GM21825 (cell line): ENCODE data around the gene DGKH.

Experiments used
- ATAC-seq: cut with Tn5 transposase; IDR thresholded peaks from one replicate; pipeline ENCODE4 v1.9.1; 2021; ENCODE audit warnings: mild to moderate bottlenecking, moderate library complexity; ENCODE audit not compliant: unreplicated experiment

DGKH gene

DNA sequence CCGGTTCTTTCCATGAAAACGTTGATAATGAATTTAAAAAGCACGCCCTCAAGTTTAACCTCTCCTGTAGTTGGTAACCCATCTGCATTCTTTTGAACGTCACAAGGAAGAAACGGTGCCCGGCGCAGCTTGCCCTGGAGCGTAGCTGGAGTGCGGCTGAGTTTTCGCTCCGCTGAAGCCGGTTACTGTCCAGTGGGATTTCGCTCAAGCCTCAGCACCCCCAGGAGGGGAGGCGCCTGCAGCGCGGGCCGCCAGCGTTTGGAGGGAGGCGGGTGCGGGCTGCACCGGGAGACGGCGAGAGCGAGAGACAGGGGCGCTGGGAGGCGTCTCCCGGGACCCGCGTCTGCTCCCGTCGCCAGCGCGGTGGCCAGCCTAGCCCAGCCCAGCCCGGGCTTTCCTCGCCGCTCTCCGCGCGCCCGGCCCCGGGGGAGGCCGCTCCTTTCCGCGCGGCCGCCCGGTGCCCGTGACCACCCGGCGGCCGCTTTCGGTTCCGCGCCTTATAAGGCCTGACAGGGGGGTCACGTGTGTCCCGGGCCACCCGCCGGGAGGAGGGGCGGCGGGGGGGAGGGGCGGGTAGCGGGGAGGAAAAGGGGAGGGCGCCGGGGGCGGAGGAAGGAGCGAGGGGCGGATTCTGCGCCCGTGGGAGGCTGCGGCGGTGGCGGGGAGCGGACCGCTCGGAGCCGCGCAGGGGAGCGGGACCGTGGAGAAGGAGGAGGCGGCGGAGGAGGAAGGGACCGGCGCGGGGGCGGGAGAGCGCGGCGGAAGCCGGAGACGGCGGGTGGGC lies 8.3 kb upstream of the DGKH start:
- ATAC-seq, result peak; percentile 64

GRCh38 chr13:42040730-42041010 lies 7.8 kb upstream of the DGKH start:
- no peak for ATAC-seq

DNA sequence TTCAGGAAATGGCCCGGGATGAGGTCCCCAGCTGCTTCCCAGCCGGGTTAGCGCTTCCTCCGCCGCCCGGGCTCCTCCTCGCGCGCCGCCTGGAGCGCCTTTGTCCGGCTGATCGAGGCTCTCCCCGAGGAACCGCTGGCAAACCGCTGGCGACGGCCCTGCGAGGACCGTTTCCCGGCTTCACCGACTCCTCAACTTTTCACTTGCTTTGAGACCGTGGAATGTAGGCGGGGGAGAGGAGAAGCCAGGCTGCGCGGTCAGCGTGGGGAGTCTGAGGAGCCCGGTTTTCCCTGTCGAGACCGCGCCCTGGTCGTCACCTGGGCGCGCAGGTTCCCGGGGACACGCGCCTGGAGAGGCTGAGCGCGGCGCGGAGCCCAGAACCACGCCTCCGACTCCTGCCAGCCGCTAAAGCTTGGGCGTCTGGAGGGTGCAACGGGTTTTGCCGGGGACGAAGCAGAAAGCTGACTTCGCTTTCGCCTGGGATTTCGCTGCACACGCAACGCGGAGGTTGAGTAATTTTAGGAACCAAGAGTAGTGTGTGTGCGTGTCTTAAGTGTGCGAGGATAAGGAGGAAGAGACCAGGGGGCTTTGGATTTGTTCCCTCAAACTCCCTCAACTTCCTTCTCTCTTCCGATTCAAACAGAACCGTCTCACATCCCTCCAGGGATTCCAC lies 7.3 kb upstream of the DGKH start:
- ATAC-seq, result peak; percentile 25

GRCh38 chr13:42041684-42042035 lies 6.8 kb upstream of the DGKH start:
- ATAC-seq, result no peak

DNA sequence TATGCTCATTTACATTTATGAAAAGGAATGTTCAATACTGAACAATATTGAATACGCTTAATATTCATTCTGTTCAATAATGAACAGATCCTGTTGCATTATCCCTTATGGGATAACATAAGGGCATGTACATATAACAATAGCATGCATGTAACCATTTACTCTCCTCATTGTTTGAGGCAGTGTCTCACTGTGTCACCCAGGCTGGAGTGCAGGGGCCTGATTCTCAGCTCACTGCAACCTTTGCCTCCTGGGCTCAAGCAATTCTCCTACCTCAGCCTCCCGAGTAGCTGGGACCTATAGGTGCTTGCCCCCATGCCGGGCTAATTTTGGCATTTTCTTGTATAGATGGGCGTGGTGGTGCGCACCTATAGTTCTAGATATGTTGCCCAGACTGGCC lies 4.8 kb upstream of the DGKH start:
- ATAC-seq, result no peak

GRCh38 chr13:42046448-42046847 lies 2.0 kb upstream of the DGKH start:
- ATAC-seq, result no peak

DNA sequence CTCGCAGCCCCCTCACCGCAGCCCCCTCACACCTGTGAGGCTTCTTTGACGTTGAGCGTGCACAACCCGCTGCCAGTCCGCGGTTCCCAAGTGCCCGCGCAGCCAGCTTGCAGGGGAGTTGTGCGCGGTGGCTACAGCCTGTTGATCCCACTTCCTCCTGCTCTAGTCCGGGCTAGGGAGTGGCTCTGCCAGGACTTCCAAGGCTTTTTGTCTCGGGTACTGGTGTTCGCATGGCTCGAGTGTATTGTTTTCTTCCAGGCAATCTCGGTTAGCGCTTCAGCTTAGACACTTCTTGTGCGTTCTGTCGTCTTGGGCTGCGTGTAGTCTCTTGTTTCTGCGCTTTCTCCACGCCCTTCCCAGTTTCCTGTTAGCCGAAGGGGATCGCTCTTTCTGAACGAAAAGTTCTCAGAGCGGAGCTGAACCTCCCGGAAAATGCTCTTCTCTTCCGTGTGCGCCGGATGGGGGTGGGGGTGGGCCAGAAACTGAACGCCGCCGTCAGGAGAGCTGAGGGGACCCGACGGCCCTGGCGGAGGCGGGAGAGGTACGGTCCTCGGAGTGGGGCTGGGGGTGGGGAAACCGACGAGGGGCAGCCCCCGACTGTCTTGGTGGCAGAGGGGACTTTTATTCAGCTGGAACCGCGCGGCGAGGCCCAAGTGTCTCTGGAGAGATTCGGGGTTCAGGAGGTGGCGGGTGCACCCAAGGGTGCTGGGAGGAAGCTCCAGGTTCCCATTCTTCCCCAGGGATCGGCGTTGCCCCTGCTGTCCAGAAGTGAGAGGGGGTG lies 697 bp upstream of the DGKH start:
- ATAC-seq, result peak; percentile 31

DNA sequence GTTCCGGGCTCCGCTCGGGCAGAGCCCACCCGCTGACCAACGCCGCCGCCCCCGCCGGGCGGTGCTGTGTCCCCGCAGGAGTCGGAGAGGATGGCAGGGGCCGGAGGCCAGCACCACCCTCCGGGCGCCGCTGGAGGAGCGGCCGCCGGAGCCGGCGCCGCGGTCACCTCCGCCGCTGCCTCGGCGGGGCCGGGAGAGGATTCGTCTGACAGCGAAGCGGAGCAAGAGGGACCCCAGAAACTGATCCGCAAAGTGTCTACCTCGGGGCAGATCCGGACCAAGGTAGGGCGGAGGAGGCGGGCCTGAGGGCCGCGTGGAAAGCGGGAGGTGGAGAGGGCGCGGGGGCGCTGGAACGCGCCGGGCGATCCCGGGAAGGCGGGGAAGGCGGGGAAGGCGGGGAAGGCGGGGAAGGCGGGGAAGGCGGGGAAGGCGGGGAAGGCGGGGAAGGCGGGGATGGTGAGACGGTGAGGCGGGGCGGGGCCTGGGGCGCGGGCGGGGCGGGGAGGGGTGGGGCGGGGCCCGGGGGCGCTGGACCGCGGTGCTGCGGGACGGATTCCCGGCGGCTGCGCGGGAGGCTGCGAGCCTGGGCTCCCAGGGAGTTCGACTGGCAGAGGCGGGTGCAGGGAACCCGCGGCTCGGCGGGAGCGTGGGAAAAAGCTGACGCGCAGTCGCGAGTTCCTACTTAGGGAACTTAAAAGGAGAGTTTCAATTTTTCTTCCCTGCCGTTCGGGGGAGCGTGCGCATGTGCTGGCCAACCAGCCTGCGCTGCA lies 421 bp downstream of the DGKH start:
- peak; percentile 46 for ATAC-seq

GRCh38 chr13:42049454-42049813 lies 986 bp downstream of the DGKH start:
- no peak for ATAC-seq

DNA sequence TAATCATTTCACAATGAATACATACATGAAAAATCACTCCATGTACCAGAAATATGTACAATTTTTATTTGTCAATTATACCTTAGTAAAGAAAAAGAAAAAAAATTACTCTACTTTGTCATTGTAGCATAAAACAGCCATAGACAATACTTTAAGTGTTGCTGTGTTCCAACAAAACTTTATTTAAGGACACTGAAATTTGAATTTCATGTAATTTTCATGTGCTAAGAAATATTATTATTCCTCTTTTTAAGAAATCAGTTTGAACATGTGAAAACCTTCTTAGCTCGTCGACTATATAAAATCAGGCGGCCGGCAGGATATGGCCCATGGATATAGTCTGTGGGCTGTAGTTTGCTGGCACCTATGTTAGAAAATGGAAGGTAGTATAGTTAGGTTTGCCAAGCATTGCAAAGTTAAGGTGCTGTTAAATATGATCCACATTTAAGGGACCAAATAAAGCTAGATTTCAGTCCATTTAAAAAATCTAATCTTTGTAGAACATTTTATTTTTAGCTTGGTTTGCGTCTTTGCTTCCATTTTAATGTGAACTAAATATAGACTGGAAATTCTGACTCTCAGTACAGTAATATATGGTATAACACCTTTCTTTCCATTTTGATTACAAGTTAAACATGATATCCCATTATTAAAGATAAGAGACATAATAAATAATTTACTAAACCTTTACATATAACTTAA lies 6.5 kb downstream of the DGKH start:
- ATAC-seq, result no peak

- ATAC-seq, result no peak
Measured at GRCh38 chr13:42055500-42056085, 7.1 kb downstream of the DGKH start.

GRCh38 chr13:42056146-42056545 lies 7.7 kb downstream of the DGKH start:
- no peak for ATAC-seq

DNA sequence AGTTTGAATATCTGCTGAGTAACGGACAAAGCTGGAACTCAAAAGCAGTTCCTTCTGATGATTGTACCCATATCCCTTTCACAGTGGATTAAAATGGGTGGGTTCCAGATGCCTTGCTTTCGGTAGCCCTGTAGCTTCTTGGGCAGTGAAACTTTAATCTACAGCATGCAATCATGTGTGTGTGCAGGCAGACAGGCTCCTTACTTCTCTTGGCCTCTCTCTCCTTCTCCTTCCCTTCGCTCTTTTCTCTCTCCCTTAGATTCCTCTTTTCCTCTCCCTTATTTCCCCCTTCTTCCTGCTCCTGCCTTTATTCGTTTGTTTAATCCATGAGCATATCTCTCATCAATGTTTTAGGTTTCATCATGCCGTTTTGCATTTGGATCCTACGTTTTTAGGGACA lies 8.1 kb downstream of the DGKH start:
- ATAC-seq, result no peak

GRCh38 chr13:42057918-42058530 lies 9.6 kb downstream of the DGKH start:
- ATAC-seq, result no peak

DNA sequence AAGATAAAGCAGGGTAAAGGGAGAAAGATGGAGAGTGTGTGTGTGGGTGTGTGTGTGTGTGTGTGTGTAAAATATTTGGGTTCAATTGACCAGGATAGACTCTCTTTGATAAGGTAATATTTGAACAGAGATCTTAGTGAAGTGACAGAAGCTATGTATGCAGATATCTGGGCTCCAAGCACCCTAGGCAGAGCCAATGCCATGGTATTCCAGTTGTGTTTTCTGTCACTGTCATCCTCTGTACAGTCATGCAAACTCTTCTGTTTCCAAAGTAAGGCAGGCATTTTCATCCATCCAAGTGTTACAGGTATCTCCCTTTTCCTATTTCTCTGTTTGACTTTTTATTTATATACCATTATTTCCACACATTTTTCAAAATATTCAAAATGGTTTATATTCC lies 13.5 kb downstream of the DGKH start:
- ATAC-seq, result no peak

DNA sequence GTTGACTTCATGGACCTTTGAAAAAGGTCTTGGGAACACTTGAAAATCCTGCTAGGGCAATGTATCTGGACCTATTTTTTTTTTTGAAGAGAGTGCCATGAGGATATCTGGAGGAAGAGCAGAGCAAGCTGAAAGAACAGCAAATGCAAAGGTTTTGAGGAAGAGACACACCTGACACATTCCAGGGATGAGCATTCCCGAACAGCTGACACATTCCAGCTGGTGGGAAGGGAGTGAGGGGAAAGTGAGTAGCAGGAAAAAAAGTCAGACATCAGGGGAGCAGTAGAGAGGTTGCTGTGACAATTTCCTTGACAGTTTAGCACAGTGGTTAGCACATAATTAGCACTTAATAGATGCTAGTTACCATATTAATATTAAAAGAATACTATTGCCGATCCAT lies 14.7 kb downstream of the DGKH start:
- ATAC-seq, result no peak

DNA sequence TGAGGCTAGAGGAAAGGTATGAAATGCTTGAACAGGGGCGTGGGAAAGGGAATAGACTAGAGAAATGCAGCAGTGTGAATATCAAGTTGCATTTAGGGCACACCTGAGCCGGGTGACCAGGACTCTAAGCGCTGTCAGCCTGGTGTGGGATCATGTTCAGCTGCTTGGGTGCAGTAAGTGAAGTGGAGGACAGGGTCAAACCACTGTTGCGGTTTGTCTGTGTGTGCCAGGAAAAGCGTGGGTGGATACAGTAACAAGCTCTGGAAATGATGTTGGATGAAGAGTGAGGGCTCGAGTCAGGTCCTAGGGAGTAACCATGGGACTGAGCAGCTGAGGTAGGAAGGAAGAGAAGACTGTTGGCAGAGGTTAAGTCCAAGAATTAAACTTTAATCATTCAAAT lies 15.8 kb downstream of the DGKH start:
- ATAC-seq, result no peak

GRCh38 chr13:42064966-42065365 lies 16.5 kb downstream of the DGKH start:
- ATAC-seq, result no peak

- ATAC-seq, result no peak
Measured at GRCh38 chr13:42065414-42065813, 17.0 kb downstream of the DGKH start.

- no peak for ATAC-seq
Measured at GRCh38 chr13:42066542-42066941, 18.1 kb downstream of the DGKH start.
